Activated CD8-positive, alpha-beta memory T cell treated with anti-CD3 and anti-CD28 coated beads, Interleukin-2, amount 10 ng/mL, durations not matched to agents 7 days and 5 days (primary cell): ENCODE measurements around the gene PRPF39. TPM values are rescaled to one million over a fixed set of nuclear protein-coding genes. Genes with fewer than 3 reads are reported as not detected.

Experiments used
- total RNA-seq, 2 experiments: library from RNA; stranded (reverse); gene quantifications; one replicate each; pipeline ENCODE4 v1.2.3, GENCODE V29; 2021

Gene PRPF39
- total RNA-seq, 2 experiments from 2014 or later = 47.6 to 49.0 TPM

Other genes starting within 250 kb of the PRPF39 start
- gene KLHL28, start 122.2 kb upstream of the PRPF39 start, total RNA-seq = 10 to 100 TPM; 12.1 to 14.0 TPM
- gene TOGARAM1, start 121.9 kb upstream of the PRPF39 start, total RNA-seq = 10 to 100 TPM in 1 of 2 experiments, 1 to 10 TPM in 1; 8.2 to 10.7 TPM
- gene FKBP3, start 50.4 kb downstream of the PRPF39 start, total RNA-seq = 10 to 100 TPM; 65.2 to 72.6 TPM
- 10 to 100 TPM; 18.1 to 25.6 TPM for gene FANCM, start 51.8 kb downstream of the PRPF39 start, total RNA-seq
- gene MIS18BP1, start 169.1 kb downstream of the PRPF39 start, total RNA-seq = 10 to 100 TPM; 59.8 to 70.8 TPM